B cell (primary cell): Measurements from ENCODE around the gene CTNNA2.

ENCODE experiments used
- EZH2 ChIP-seq: IDR thresholded peaks from 2 replicates; pipeline ENCODE4 v1.6.1; 2012; ENCODE audit warnings: borderline replicate concordance, low read depth, mild to moderate bottlenecking, moderate library complexity, low read length; ENCODE audit not compliant: insufficient read depth, poor library complexity, severe bottlenecking
- TF ChIP-seq, protein P1 (sequence below): fragments of 200-600 bp; IDR thresholded peaks from one replicate; pipeline ENCODE4 v1.8.0; 2022; ENCODE audit warnings: antibody characterized with exemption, mild to moderate bottlenecking

- TF ChIP-seq, protein P1, sequence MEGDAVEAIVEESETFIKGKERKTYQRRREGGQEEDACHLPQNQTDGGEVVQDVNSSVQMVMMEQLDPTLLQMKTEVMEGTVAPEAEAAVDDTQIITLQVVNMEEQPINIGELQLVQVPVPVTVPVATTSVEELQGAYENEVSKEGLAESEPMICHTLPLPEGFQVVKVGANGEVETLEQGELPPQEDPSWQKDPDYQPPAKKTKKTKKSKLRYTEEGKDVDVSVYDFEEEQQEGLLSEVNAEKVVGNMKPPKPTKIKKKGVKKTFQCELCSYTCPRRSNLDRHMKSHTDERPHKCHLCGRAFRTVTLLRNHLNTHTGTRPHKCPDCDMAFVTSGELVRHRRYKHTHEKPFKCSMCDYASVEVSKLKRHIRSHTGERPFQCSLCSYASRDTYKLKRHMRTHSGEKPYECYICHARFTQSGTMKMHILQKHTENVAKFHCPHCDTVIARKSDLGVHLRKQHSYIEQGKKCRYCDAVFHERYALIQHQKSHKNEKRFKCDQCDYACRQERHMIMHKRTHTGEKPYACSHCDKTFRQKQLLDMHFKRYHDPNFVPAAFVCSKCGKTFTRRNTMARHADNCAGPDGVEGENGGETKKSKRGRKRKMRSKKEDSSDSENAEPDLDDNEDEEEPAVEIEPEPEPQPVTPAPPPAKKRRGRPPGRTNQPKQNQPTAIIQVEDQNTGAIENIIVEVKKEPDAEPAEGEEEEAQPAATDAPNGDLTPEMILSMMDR = no peak
- no peak for TF ChIP-seq EZH2
Observed at GRCh38 chr2:79666430-79666829, 153.6 kb downstream of the CTNNA2 start.
